Endothelial cell of umbilical vein (primary cell): ENCODE results near the gene CIAO3. TPM values are rescaled to one million over a fixed set of nuclear protein-coding genes. Genes with fewer than 3 reads are reported as not detected.

Experiments
- BruUV-seq: library from RNA; stranded (reverse); fragments of 400-500 nt; replicated peaks from 2 replicates; lab custom pipeline; 2021; lab: Mats Ljungman, UMichigan
- CTCF ChIA-PET: fragments of 300-600, 350-600 bp; sonication (Branson Sonifier 250); formaldehyde crosslinking; loops from one replicate; lab custom pipeline; 2021; ENCODE audit warnings: antibody characterized with exemption, inconsistent platforms; lab: Charles Lee
- POLR2A ChIA-PET: fragments of 300-600, 350-600 bp; sonication (Branson Sonifier 250); formaldehyde crosslinking; loops from one replicate; lab custom pipeline; 2021; ENCODE audit warnings: antibody characterized with exemption, inconsistent platforms; lab: Charles Lee
- DNase-seq: peaks from one replicate; pipeline ENCODE4 v3.0.0-alpha.2; 2011; ENCODE audit warnings: low read depth, low spot score
- FAIRE-seq: peaks from 2 replicates; lab custom pipeline; 2011; peaks lifted over from hg19 to GRCh38; lab: Jason Lieb, UNC
- H2AFZ ChIP-seq: 2 replicates; pipeline ENCODE4 v1.6.0; 2012; ENCODE audit warnings: low read depth, low read length, control low read depth, inconsistent platforms
- H3K27ac ChIP-seq: 2 replicates; pipeline ENCODE4 v1.5.1; 2011; ENCODE audit warnings: low read depth, mild to moderate bottlenecking, control low read depth, low read length, moderate library complexity; ENCODE audit not compliant: insufficient read depth
- H3K27me3 ChIP-seq, 2 experiments: 2 replicates each; pipeline versions ENCODE4 v1.6.0 to v1.6.1; 2011; ENCODE audit warnings: low read length in 2 of 2, mixed read lengths in 1 of 2; ENCODE audit not compliant: control insufficient read depth in 2 of 2, insufficient read depth in 2 of 2
- H3K36me3 ChIP-seq, 2 experiments: 2 replicates in 1 of 2; 3 replicates in 1 of 2; pipeline ENCODE4 v1.5.1; 2011; ENCODE audit warnings: low read length in 2 of 2, mild to moderate bottlenecking in 1 of 2, moderate library complexity in 1 of 2; ENCODE audit not compliant: control insufficient read depth in 2 of 2, insufficient read depth in 2 of 2; ENCODE audit errors: extremely low read depth in 1 of 2
- H3K4me1 ChIP-seq: 3 replicates; pipeline ENCODE4 v1.5.1; 2011; ENCODE audit warnings: mild to moderate bottlenecking, low read length; ENCODE audit not compliant: control insufficient read depth, insufficient read depth; ENCODE audit errors: extremely low read depth
- H3K4me2 ChIP-seq: 2 replicates; pipeline ENCODE4 v1.6.1; 2011; ENCODE audit warnings: low read length, control low read depth, mixed read lengths; ENCODE audit not compliant: insufficient read depth
- H3K4me3 ChIP-seq, 3 experiments: fragments of 200-600 bp in 1 of 3; sonication (generic), shearing (Covaris generic) in 1 of 3; replicated peaks in 1 of 3; 2 replicates each; pipeline ENCODE4 v1.5.1; 2011 to 2016; ENCODE audit warnings: control low read depth in 3 of 3, low read length in 3 of 3, mild to moderate bottlenecking in 2 of 3, inconsistent platforms in 1 of 3, low read depth in 1 of 3, moderate library complexity in 1 of 3; ENCODE audit not compliant: insufficient read depth in 1 of 3
- H3K79me2 ChIP-seq: 2 replicates; pipeline ENCODE4 v1.6.0; 2012; ENCODE audit warnings: low read length, inconsistent platforms; ENCODE audit not compliant: control insufficient read depth, insufficient read depth
- H3K9ac ChIP-seq: replicated peaks from 2 replicates; pipeline ENCODE3; 2011; ENCODE audit warnings: low read length, control low read depth; ENCODE audit not compliant: insufficient read depth; ENCODE audit errors: extremely low read depth
- H3K9me1 ChIP-seq: replicated peaks from 3 replicates; pipeline ENCODE4 v1.6.0; 2011; ENCODE audit warnings: mild to moderate bottlenecking, low read length; ENCODE audit not compliant: control insufficient read depth, insufficient read depth; ENCODE audit errors: extremely low read depth
- H3K9me3 ChIP-seq: replicated peaks from 2 replicates; pipeline ENCODE4 v1.5.1; 2012; ENCODE audit warnings: low read length, inconsistent platforms; ENCODE audit not compliant: control insufficient read depth, insufficient read depth
- H4K20me1 ChIP-seq: replicated peaks from 2 replicates; pipeline ENCODE3; 2011; ENCODE audit warnings: mild to moderate bottlenecking, low read length; ENCODE audit not compliant: control insufficient read depth, insufficient read depth; ENCODE audit errors: extremely low read depth
- CTCF ChIP-seq, 2 donors: IDR thresholded peaks; 1 replicate in 1 of 2; 2 replicates in 1 of 2; pipeline ENCODE4 v1.5.1; 2011; ENCODE audit warnings: low read length in 2 of 2, mild to moderate bottlenecking in 2 of 2, moderate library complexity in 2 of 2, control low read depth in 1 of 2, inconsistent platforms in 1 of 2, low read depth in 1 of 2; ENCODE audit not compliant: insufficient read depth in 1 of 2; ENCODE audit errors: extremely low read depth in 1 of 2
- FOS ChIP-seq: IDR thresholded peaks from 2 replicates; pipeline ENCODE4 v1.6.1; 2011; ENCODE audit warnings: mild to moderate bottlenecking, low read length, moderate library complexity, borderline replicate concordance; ENCODE audit not compliant: insufficient read depth
- GATA2 ChIP-seq: IDR thresholded peaks from 2 replicates; pipeline ENCODE4 v1.7.0; 2011; ENCODE audit warnings: low read depth, mild to moderate bottlenecking, moderate library complexity, mixed read lengths, low read length; ENCODE audit not compliant: insufficient read length, insufficient read depth
- MAX ChIP-seq: IDR thresholded peaks from 2 replicates; pipeline ENCODE4 v1.6.1; 2011; ENCODE audit not compliant: insufficient read depth, insufficient read length
- MYC ChIP-seq: IDR thresholded peaks from one replicate; pipeline ENCODE4 v1.6.1; 2011; ENCODE audit warnings: mild to moderate bottlenecking, low read depth, low read length
- POLR2A ChIP-seq: IDR thresholded peaks from 2 replicates; pipeline ENCODE4 v1.6.1; 2012; ENCODE audit warnings: low read depth, mild to moderate bottlenecking, control low read depth, low read length
- POLR2AphosphoS5 ChIP-seq: IDR thresholded peaks from 2 replicates; pipeline ENCODE4 v1.6.1; 2012; ENCODE audit warnings: low read depth, mild to moderate bottlenecking, control low read depth, low read length, moderate library complexity; ENCODE audit not compliant: insufficient read depth
- dilution Hi-C: fragments of 300-500 bp; cut with MboI; formaldehyde crosslinking; loops from one replicate; pipeline ENCODE4 v1.15.0; 2019; ENCODE audit warnings: low sequenced_read_pairs; ENCODE audit not compliant: extremely low pct_ligation_motif_present
- intact Hi-C: fragments of 100-400 bp; cut with micrococcal nuclease; formaldehyde crosslinking; loops from one replicate; pipeline ENCODE4 v1.10.0; 2022
- polyA plus RNA-seq, 4 experiments: library from polyadenylated mRNA; depleted of rRNA in 3 of 4; stranded (reverse) in 3 of 4; unstranded in 1 of 4; fragments of >200 nt; gene quantifications; 2 replicates each; pipeline versions ENCODE4 v1.2.1 to v1.2.3, GENCODE V29; 2011 to 2012; ENCODE audit warnings: missing spikeins in 1 of 4
- total RNA-seq: library from RNA; stranded (reverse); gene quantifications from 2 replicates; pipeline ENCODE4 v1.2.3, GENCODE V29; 2021

The CIAO3 gene
- total and polyA plus RNA-seq, 2 donors (not counting 3 experiments of a cell fraction or from before 2014, with no cell fraction given), result 23.1 to 33.8 TPM

- DNase-seq (peak; percentile 91), FAIRE-seq (peak; percentile 75)
- ChIA-PET POLR2A (interaction anchor here (0.5 to 1.0 kb wide), 2 partner anchors 12 to 301 kb away, joined by 4 to 6 read pairs; no protein-coding TSS in a partner anchor), CTCF (interaction anchor here (0.9 to 1.3 kb wide), 10 partner anchors 43 to 268 kb away, joined by 3 to 19 read pairs (median 4); partner anchors contain the start of genes CIAO3 and METRN)
- no peaks in the 10 kb centered on the region for H3K27me3 ChIP-seq
- peak within 1 kb of the TSS; percentile 38 for H3K27ac ChIP-seq
- H4K20me1 ChIP-seq, result no peaks in the 10 kb centered on the region
- dilution Hi-C loops, result no loop called here
- peak within 1 kb of the TSS; percentile 67 for H3K4me2 ChIP-seq
- peaks cover 26% of the 10 kb centered on the region for H3K79me2 ChIP-seq
- no peaks in the 10 kb centered on the region for H3K9me1 ChIP-seq
- no peak for TF ChIP-seq FOS
- no peak for TF ChIP-seq MYC
- no peak for TF ChIP-seq CTCF (IDR thresholded peaks at IDR 0.05; ENCODE audit: extremely low read depth in 1 of 2, insufficient read depth in 1 of 2, low read depth in 1 of 2, low read length in 2 of 2)
- no peak for TF ChIP-seq MAX
- no peak for TF ChIP-seq POLR2A
- peak; percentile 9 for TF ChIP-seq POLR2AphosphoS5
- no peak for TF ChIP-seq GATA2
- H3K9ac ChIP-seq, result peak within 1 kb of the TSS; percentile 80
- H3K4me3 ChIP-seq, result peak within 1 kb of the TSS; percentile 75 to 92 (median 76)
- BruUV-seq, result TSS peak; percentile 51
- intact Hi-C loops, result loop anchor here (1.0 to 5.0 kb wide), 2 partner anchors 19 to 46 kb away; partner anchors contain the start of gene CIAO3
- H3K36me3 ChIP-seq, result peaks cover 2 to 6% of the 10 kb centered on the region in 2 experiments
- H2AFZ ChIP-seq, result peak within 1 kb of the TSS; percentile 90
- H3K4me1 ChIP-seq, result peaks cover 13% of the 10 kb centered on the region
- no peaks in the 10 kb centered on the region for H3K9me3 ChIP-seq
These were observed 47.8 kb upstream of the CIAO3 start, which contains the start of gene CHTF18 for GRCh38 chr16:788399-789126. CHTF18 (plus strand) TSS chr16:788620; CDS start chr16:788685, 65 bp downstream.
